HUDEP-2 (cell line): ENCODE measurements around the gene ADAMTS2.

Experiments
- DNase-seq, 76 experiments: peaks; one replicate each; lab custom pipeline; 2025; ENCODE audit not compliant: unreplicated experiment in 76 of 76; lab: John Stamatoyannopoulos, UW

Gene ADAMTS2

GRCh38 chr5:179134511-179134910 lies 210.8 kb downstream of the ADAMTS2 start:
- DNase-seq = no peak

DNA sequence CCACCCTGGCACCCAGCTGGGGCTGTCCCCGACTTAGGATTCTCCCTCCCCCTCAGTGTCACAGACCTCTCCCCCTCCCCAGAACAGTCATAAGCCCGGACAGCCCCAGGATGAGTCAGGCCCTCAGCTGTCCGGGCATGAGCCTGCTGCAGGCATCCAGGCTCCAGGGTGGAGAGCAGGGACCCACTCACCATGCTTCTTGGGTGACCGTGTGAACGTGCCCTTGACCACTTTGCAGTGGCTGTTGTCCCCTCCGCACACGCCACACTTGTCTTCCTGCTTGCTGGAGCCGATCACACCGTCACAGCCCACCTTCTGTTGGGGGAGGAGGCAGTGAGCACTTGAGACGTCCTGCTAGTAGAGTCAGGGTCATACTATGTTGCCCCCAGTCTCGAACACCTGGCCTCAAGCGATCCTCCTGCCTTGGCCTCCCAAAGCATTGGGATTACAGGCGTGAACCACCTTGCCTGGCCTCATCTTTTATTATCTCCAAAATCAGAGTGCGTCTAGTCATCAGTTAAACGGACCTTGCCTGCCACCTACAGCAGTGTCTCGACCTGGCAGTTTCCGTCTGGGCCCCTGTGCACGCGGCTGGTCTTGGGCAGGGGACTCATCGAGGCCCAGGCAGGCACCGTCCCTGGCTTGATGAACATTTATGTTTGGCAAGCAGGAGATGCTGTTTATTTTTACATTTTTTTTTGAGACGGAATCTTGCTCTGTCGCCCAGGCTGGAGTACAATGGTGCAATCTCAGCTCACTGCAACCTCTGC lies 212.5 kb downstream of the ADAMTS2 start:
- DNase-seq = no peak

DNA sequence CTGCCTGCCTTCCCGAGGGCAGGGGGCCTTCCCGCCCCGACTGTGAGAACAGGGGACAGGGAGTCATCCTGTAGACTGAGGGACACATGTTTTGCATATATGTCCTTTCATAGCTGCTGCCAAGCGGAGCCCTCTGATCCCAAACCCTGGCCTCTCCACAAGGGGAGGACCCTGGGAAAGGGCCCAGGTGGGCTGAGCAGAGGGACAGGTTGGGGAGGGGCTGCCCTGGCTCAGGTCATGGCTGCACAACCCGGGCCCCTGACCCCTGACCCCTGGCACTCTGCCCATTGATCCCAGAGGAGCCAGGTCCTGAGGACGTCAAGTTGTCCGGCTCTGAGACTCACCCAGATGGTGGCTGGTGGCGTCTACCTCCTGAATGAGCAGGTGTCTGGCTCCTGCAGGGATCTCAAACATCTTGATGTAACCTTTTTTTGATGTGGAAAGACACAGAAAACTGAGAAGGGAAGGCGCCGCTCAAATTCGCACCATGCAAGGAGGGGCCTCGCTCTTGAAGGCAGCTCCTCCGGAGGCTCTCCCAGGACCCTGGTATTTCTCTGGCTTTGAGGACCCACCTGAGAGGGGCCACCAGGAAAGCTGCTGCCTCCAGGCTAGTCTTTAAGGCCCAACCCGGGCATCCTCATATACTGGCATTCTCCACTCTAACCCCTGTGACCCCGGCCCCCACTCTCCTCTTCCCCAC lies 213.2 kb downstream of the ADAMTS2 start:
- DNase-seq = no peak

DNA sequence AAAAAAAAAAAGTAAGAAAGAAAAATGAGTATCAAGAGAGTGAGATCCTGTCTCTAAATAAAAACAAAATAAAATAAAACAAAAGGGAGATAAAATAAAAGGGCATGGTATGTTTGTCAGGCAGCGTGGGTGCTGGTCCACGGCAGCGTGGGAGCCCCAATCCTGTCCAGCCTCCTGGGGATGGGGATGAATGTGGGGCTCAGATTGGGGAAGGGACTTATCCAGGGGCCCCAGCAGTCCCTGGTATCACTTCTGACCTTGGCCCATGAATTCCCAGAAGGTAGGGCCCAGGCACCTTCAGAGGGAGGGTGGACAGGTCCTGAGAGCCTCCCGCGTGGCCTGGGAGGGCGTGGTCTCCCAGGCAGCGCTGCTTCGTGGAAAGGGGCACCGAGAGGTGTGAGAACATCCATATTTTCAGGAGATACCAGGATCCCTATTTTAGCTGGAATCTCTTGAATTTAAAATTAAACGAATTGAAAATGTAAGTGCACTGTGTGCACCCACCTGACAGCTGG lies 213.9 kb downstream of the ADAMTS2 start:
- DNase-seq = no peak

GRCh38 chr5:179130101-179130681 lies 215.1 kb downstream of the ADAMTS2 start:
- DNase-seq = no peak

- no peak for DNase-seq
Measured at GRCh38 chr5:179129607-179130071, 215.6 kb downstream of the ADAMTS2 start.

DNA sequence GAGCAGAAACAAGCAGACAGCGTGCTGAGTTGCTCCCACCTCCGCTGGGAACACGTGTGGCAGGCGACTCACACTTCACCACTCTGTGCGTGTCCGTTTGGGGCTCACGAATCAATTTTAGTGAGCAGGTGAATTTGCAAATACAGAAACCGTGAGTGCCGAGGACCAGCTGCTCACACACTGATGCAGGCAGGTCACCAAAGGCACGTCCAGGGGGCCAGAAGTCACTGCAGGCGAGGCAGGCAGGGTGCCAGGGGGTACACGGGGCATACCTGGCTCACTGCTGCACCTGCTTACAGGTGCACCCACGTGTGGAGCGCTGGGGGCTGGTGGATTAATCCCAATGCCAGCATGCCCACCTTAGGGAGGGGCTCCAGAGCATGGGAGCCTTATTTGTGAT lies 216.3 kb downstream of the ADAMTS2 start:
- no peak for DNase-seq

GRCh38 chr5:179128041-179128365 lies 217.3 kb downstream of the ADAMTS2 start:
- DNase-seq = no peak

DNA sequence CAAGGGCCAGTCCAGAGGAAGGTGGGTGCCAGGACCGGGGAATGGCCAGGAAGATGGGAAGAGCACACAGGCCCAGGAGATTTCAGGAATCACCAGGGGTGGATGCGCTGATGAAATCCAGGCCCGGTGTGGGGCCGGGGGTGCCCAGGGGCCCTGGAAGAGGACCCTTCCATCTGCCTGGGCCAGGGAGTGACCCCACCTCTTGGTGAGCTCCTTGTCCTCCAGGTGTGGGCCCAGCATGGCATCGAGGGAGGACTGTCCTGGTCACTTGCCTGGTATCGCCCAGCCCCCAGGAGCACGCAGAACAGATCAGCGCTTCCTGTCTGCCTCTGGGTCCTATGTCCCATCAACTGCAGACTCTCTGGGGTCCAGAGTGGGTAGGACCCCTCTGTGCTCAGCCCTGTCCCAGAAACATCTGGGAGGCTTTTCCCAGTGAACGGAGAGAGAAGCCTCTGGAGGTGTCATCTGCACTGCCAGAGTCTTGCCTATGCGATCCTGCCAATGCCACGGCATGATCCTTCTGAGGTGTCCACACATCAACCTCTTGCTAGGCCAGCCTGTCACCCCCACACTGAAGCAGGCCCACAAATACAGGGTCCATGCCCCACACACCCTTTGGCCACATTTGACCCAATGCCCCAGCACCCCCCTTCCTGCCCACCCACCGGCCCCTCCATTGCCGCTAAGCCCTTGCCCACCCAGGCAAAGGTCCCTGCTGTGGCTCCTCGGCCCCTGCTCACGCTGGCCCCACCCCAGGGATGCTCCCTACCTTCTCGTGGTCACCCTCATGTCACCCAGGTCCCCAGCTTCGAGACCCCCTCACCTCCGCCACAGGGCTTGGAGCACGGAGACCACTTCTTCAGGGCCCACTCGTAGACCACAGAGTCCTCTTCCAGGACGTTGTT lies 217.9 kb downstream of the ADAMTS2 start:
- DNase-seq = no peak

- no peak for DNase-seq
Measured at GRCh38 chr5:179126506-179126991, 218.7 kb downstream of the ADAMTS2 start.

GRCh38 chr5:179125789-179126505 lies 219.3 kb downstream of the ADAMTS2 start:
- no peak for DNase-seq

DNA sequence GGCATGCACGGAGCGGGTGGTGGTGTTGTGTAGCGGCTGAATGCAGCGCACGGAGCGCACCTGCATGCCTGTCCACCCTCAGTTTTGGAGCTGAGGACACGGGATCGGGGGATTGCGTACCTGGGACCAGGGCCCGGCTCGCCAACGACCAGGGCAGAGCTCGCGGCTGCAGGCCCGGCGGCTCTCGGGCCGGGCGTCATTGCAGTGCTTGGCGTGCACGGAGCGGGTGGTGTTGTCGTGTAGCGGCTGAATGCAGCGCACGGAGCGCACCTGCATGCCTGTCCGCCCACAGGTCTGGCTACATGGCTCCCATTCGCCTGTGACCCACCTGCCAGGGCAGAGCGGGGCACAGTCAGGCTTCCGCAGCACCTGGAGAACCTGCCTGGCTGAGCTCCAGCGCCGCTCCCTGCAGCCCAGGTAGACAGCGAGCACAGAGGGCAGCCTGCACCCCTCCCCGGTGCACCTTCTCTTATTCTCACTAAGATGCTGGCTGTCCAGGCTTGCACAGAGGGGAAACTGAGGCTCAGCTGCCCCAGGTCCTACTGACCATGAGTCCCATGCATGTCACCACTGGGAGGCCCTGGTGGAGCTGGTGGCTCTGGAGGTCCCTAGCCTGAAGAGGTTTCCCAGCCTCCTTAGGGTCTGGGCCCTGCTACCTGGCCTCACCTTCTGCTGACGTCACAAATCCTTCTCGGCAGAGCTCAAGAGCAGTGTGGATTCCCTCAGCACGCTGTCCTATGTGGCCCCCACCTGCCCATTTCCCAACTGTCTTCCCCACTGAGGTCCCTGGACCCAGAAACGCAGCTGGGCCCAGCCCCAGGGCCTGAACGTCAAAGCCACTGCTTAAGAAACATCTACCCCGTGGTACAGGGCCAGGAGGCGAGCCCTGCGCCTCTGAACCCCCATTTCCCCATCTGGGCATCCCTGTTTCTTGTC lies 220.1 kb downstream of the ADAMTS2 start:
- DNase-seq = no peak

DNA sequence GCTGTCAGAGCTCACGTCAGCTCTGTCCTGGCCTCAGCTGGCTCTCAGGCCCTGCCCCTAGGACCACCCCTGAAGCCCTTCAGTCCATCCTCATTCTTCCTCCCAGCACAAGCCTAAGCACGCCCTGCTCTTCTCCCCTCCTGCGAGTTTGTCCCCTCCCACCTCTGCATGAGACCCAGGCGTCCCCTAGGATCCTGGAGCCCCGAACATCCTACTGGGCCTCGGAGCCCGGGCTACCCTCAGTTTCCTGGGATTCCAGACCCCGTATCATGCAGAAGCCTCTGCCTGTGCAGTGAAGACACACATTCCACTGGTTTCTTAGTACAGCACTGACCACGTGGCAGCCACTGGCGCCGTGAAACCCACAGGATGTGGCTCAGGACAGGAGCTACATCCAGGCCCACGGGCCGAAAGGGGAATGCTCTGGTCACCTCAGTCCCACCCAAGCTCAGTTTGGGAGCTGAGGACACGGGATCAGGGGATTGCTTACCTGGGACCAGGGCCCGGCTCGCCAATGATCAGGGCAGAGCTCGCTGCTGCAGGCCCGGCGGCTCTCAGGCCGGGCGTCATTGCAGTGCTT lies 220.9 kb downstream of the ADAMTS2 start:
- no peak for DNase-seq

DNA sequence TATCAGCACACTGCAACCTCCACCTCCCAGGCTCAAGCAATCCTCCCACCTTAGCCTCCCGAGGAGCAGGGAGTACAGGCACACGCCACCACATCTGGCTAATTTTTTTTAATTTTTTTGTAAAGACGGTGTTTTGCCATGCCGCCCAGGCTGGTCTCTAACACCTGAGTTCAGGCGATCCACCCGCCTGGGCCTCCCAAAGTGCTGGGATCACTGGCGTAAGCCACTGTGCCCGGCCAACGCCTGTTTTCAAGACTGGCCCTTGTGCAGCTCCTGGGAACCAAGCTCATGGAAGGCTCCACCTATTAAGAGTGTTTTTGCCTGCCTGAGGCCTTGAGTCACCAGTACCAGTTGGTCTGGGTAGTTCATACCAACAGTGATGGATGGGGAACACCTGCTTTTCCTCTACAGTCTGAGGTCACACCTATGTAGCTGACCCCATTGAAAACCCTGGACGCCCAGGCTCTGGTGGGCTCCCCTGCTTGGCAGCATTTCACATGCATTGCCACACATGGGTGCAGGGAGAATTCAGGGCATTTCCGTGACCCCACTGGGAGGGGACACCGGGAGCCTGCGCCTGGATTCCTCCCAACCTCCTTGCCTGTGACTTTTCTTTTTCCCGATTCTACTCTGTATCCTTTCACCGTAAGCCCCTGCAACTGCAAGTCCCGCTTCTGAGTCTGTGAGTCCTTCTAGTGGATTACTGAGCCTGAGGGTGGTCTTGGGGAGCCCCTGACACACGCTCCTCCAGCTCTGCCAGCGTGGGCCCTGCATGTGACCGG lies 221.6 kb downstream of the ADAMTS2 start:
- DNase-seq = no peak

DNA sequence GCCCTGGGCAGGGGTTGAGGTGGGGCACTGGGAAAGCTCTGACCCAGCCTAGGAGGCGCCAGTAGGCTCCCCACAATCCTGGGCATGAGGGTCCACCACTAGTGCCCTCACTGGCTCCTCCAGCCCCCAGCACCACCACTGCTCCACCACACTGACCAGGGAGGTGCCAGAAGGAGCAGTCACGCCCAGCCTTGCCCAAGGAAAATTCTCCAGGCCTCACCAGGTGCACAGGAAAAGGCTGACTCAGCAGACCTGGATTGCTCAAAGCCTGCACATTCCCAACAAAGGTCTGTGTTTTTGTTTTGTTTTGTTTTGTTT lies 222.2 kb downstream of the ADAMTS2 start:
- DNase-seq = no peak

DNA sequence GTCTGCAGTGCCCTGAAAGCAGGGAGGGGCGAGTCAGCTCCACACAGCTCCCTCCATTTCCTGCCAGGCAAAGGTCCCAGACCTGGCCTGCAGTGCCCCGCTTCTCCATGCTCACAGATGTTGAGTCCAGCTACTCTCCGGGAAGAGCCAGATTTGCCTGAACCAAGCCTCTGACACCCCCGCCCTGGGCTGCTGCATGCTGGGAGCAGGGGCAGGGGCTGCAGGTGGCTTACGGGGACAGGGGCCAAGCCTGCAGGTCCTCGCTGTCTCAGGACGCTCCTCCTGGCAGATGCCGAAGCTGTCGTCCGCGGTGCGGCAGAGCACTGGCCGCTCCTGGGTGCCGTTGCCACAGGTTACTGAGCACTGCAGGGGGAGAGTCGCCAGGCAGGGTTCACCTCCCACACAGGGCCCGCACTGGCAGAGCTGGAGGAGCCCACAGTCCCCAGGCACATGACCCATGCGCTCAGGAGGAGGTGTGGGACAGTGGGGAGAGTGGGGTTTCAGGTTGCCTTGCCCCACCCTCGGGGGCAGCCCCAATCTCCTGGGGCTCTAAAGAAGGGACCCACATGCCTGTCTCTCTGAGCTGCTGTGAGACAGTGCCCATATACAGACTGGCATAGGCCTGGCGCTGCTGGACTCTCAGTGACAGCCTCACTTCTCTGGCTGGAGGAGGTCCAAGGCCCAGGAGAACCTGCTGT lies 222.7 kb downstream of the ADAMTS2 start:
- DNase-seq = no peak

GRCh38 chr5:179121667-179122111 lies 223.6 kb downstream of the ADAMTS2 start:
- DNase-seq = no peak
